Testis (tissue), 2 donors: ENCODE results near the gene YJEFN3.

Source experiments
- POLR2A ChIP-seq: fragments of 450-650 bp; IDR thresholded peaks from one replicate; pipeline ENCODE4 v1.6.1; 2017; ENCODE audit warnings: antibody characterized with exemption, mild to moderate bottlenecking, moderate library complexity
- TF ChIP-seq, protein P1 (sequence below), 3 experiments: fragments of 450-650 bp in 2 of 3; fragments of 200-600 bp in 1 of 3; sonication (generic) in 1 of 3; IDR thresholded peaks; one replicate each; pipeline ENCODE4 v1.5.1; 2016 to 2019; ENCODE audit warnings: antibody characterized with exemption in 3 of 3, mild to moderate bottlenecking in 2 of 3, moderate library complexity in 1 of 3

- TF ChIP-seq, protein P1, sequence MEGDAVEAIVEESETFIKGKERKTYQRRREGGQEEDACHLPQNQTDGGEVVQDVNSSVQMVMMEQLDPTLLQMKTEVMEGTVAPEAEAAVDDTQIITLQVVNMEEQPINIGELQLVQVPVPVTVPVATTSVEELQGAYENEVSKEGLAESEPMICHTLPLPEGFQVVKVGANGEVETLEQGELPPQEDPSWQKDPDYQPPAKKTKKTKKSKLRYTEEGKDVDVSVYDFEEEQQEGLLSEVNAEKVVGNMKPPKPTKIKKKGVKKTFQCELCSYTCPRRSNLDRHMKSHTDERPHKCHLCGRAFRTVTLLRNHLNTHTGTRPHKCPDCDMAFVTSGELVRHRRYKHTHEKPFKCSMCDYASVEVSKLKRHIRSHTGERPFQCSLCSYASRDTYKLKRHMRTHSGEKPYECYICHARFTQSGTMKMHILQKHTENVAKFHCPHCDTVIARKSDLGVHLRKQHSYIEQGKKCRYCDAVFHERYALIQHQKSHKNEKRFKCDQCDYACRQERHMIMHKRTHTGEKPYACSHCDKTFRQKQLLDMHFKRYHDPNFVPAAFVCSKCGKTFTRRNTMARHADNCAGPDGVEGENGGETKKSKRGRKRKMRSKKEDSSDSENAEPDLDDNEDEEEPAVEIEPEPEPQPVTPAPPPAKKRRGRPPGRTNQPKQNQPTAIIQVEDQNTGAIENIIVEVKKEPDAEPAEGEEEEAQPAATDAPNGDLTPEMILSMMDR (IDR thresholded peaks at IDR 0.05) = no peak
- TF ChIP-seq POLR2A = no peak
Observed at GRCh38 chr19:19513682-19514081, 15.0 kb upstream of the YJEFN3 start.
